Ascending aorta (tissue), 2 donors: ENCODE data around the gene AANAT. TPM values are rescaled to one million over a fixed set of nuclear protein-coding genes. Genes with fewer than 3 reads are reported as not detected.

ENCODE experiments used
- DNase-seq, 2 donors: peaks; one replicate each; pipeline ENCODE4 v3.0.0-alpha.2; 2019; ENCODE audit warnings: low spot score in 2 of 2
- H3K27ac ChIP-seq, 2 donors: fragments of 200-600 bp; sonication (generic); one replicate each; pipeline ENCODE4 v1.5.1; 2016 to 2017; ENCODE audit warnings: mild to moderate bottlenecking in 1 of 2
- H3K27me3 ChIP-seq: fragments of 200-600 bp; sonication (generic); one replicate; pipeline ENCODE4 v1.5.1; 2017
- H3K36me3 ChIP-seq, 2 donors: fragments of 200-600 bp; sonication (generic); one replicate each; pipeline ENCODE4 v1.5.1; 2016
- H3K4me1 ChIP-seq, 2 donors: fragments of 200-600 bp; sonication (generic); one replicate each; pipeline ENCODE4 v1.5.1; 2016 to 2017; ENCODE audit warnings: mild to moderate bottlenecking in 1 of 2
- H3K4me3 ChIP-seq, 2 donors: fragments of 200-600 bp; sonication (generic); one replicate each; pipeline ENCODE4 v1.5.1; 2016 to 2017; ENCODE audit warnings: mild to moderate bottlenecking in 1 of 2
- H3K9me3 ChIP-seq, 2 donors: fragments of 200-600 bp; sonication (generic); one replicate each; pipeline ENCODE4 v1.5.1; 2016
- CTCF ChIP-seq, 3 experiments: fragments of 200-600 bp in 2 of 3; fragments of 450-650 bp in 1 of 3; sonication (generic) in 2 of 3; IDR thresholded peaks; one replicate each; pipeline ENCODE4 v1.5.1; 2016 to 2019; ENCODE audit warnings: antibody characterized with exemption in 3 of 3, mild to moderate bottlenecking in 1 of 3, moderate library complexity in 1 of 3
- intact Hi-C: fragments of 100-400 bp; cut with DNase I; formaldehyde crosslinking; loops from one replicate; pipeline ENCODE4 v1.15.1; 2023
- total RNA-seq: library from RNA; depleted of rRNA; stranded (reverse); fragments of >200 nt; gene quantifications from one replicate; pipeline ENCODE4 v1.1.0, GENCODE V29; 2016

Gene AANAT
- total RNA-seq, 1 donor from 2014 or later, result not detected

- no peak for TF ChIP-seq CTCF (IDR thresholded peaks at IDR 0.05)
- DNase-seq, result no peak
- Histone ChIP-seq H3K27ac (no peak overlapping the region), H3K27me3 (no peaks in the 10 kb centered on the region), H3K36me3 (no peaks in the 10 kb centered on the region), H3K4me1 (peaks cover 0 to 5% of the 10 kb centered on the region in 2 donors), H3K4me3 (no peak overlapping the region), H3K9me3 (no peaks in the 10 kb centered on the region)
- intact Hi-C loops, result no loop called here
These were observed 24.8 kb upstream of the AANAT start for GRCh38 chr17:76442341-76443338.

GRCh38 chr17:76444518-76445311 is 22.7 kb upstream of the AANAT start:
- no peaks in the 10 kb centered on the region for H3K9me3 ChIP-seq
- H3K27me3 ChIP-seq, result no peaks in the 10 kb centered on the region
- no peak for TF ChIP-seq CTCF (IDR thresholded peaks at IDR 0.05)
- no peaks in the 10 kb centered on the region for H3K36me3 ChIP-seq
- no peak for DNase-seq
- intact Hi-C loops, result no loop called here
- H3K4me3 ChIP-seq, result no peak overlapping the region
- H3K4me1 ChIP-seq, result peaks cover 0 to 7% of the 10 kb centered on the region in 2 donors
- no peak overlapping the region for H3K27ac ChIP-seq

- Histone ChIP-seq H3K27ac (no peak overlapping the region), H3K4me3 (no peak overlapping the region), H3K9me3 (no peaks in the 10 kb centered on the region), H3K27me3 (no peaks in the 10 kb centered on the region), H3K36me3 (no peaks in the 10 kb centered on the region), H3K4me1 (peaks cover 0 to 7% of the 10 kb centered on the region in 2 donors)
- no peak for DNase-seq
- no peak for TF ChIP-seq CTCF (IDR thresholded peaks at IDR 0.05)
- intact Hi-C loops, result no loop called here
These were observed 21.5 kb upstream of the AANAT start for GRCh38 chr17:76445697-76446448.

GRCh38 chr17:76446449-76447231 is 20.8 kb upstream of the AANAT start:
- Histone ChIP-seq H3K36me3 (no peaks in the 10 kb centered on the region), H3K27ac (no peak overlapping the region), H3K27me3 (no peaks in the 10 kb centered on the region), H3K4me1 (peaks cover 0 to 7% of the 10 kb centered on the region in 2 donors), H3K4me3 (no peak overlapping the region), H3K9me3 (no peaks in the 10 kb centered on the region)
- intact Hi-C loops, result no loop called here
- no peak for TF ChIP-seq CTCF (IDR thresholded peaks at IDR 0.05)
- DNase-seq, result no peak
